Peyer's patch (tissue), 4 donors: Measurements from ENCODE around the gene BRCC3.
"Not testable (repeated sequence)": the region's sequence is repeated elsewhere in the genome, so short reads cannot be mapped to it uniquely, and the experiment has no call there.

Experiments used
- CTCF ChIP-seq, 6 experiments: fragments of 450-650 bp in 4 of 6; fragments of 200-600 bp in 2 of 6; sonication (generic) in 1 of 6; IDR thresholded peaks; one replicate each; pipeline ENCODE4 v1.5.1; 2017 to 2019; ENCODE audit warnings: antibody characterized with exemption in 6 of 6, mild to moderate bottlenecking in 3 of 6, moderate library complexity in 1 of 6
- POLR2A ChIP-seq, 2 donors: fragments of 450-650 bp; IDR thresholded peaks; one replicate each; pipeline ENCODE4 v1.5.1; 2017; ENCODE audit warnings: antibody characterized with exemption in 2 of 2, mild to moderate bottlenecking in 2 of 2, moderate library complexity in 2 of 2

DNA sequence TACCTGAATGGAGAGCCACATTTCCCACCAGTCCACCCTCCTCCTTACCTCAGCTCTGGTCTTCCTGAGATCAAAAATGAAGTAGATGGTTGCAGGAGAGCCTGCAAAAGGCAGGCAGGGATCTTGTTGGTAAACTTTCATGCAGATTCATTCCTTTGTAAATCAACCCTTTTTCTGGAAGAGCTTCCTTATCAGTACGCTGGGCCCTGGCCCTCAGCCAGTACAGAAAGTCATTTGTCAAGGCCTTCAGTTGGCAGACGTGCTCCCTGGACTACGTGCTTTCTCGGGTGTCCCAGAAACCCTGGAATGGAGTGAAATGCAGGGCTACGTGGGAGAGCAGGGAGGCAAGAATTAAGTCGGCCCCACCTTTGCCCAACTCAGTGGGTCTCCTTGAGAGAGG is 76.3 kb downstream of the BRCC3 start:
- not testable (repeated sequence) for TF ChIP-seq CTCF, POLR2A (IDR thresholded peaks at IDR 0.05)
